Trophoblast cell (in vitro differentiated cells and primary cell): ENCODE measurements around the gene MAP1LC3B2.

ENCODE experiments used
- DNase-seq, 2 donors: peaks; one replicate each; pipeline ENCODE4 v3.0.0-alpha.2; 2016
- H2AFZ ChIP-seq: 2 replicates; pipeline ENCODE4 v1.6.1; 2013; ENCODE audit warnings: low read length, moderate library complexity, mild to moderate bottlenecking; ENCODE audit not compliant: insufficient read depth, poor library complexity
- H2AK5ac ChIP-seq: 2 replicates; pipeline ENCODE4 v1.6.1; 2013; ENCODE audit warnings: mild to moderate bottlenecking, low read length
- H2BK120ac ChIP-seq: 2 replicates; pipeline ENCODE4 v1.6.1; 2013; ENCODE audit warnings: low read length, mild to moderate bottlenecking, moderate library complexity; ENCODE audit not compliant: insufficient read depth, poor library complexity
- H2BK12ac ChIP-seq: 2 replicates; pipeline ENCODE4 v1.6.1; 2013; ENCODE audit warnings: mild to moderate bottlenecking, low read length, moderate library complexity
- H2BK5ac ChIP-seq: 2 replicates; pipeline ENCODE4 v1.6.1; 2013; ENCODE audit warnings: low read length, low read depth, moderate library complexity, mild to moderate bottlenecking; ENCODE audit not compliant: poor library complexity
- H3K14ac ChIP-seq: 2 replicates; pipeline ENCODE4 v1.6.1; 2013; ENCODE audit warnings: mild to moderate bottlenecking, low read length
- H3K18ac ChIP-seq: 2 replicates; pipeline ENCODE4 v1.6.1; 2013; ENCODE audit warnings: mild to moderate bottlenecking, low read length
- H3K23ac ChIP-seq: 2 replicates; pipeline ENCODE4 v1.6.1; 2013; ENCODE audit warnings: low read length
- H3K27ac ChIP-seq: 2 replicates; pipeline ENCODE4 v1.5.1; 2013; ENCODE audit warnings: low read depth, mild to moderate bottlenecking, inconsistent platforms, low read length, moderate library complexity
- H3K27me3 ChIP-seq: 2 replicates; pipeline ENCODE4 v1.6.1; 2013; ENCODE audit warnings: inconsistent platforms, mild to moderate bottlenecking, low read length, moderate library complexity; ENCODE audit not compliant: insufficient read depth
- H3K36me3 ChIP-seq, 2 experiments: 1 replicate in 1 of 2; 2 replicates in 1 of 2; pipeline ENCODE4 v1.6.1; 2013; ENCODE audit warnings: low read length in 2 of 2, mild to moderate bottlenecking in 2 of 2, moderate library complexity in 1 of 2; ENCODE audit not compliant: insufficient read depth in 2 of 2, control insufficient read depth in 1 of 2
- H3K4ac ChIP-seq: 2 replicates; pipeline ENCODE4 v1.6.1; 2013; ENCODE audit warnings: low read depth, mild to moderate bottlenecking, low read length, moderate library complexity
- H3K4me1 ChIP-seq, 2 experiments: 1 replicate in 1 of 2; 2 replicates in 1 of 2; pipeline ENCODE4 v1.6.1; 2013; ENCODE audit warnings: low read length in 2 of 2, mild to moderate bottlenecking in 2 of 2, moderate library complexity in 1 of 2; ENCODE audit not compliant: insufficient read depth in 2 of 2, control insufficient read depth in 1 of 2
- H3K4me2 ChIP-seq: 2 replicates; pipeline ENCODE4 v1.6.1; 2013; ENCODE audit warnings: inconsistent platforms, mild to moderate bottlenecking, low read length, moderate library complexity
- H3K4me3 ChIP-seq: 2 replicates; pipeline ENCODE4 v1.5.1; 2013; ENCODE audit warnings: mild to moderate bottlenecking, low read depth, low read length, inconsistent platforms
- H3K79me1 ChIP-seq: one replicate; pipeline ENCODE4 v1.6.1; 2013; ENCODE audit warnings: low read length
- H3K79me2 ChIP-seq: 2 replicates; pipeline ENCODE4 v1.6.1; 2013; ENCODE audit warnings: low read length, mild to moderate bottlenecking; ENCODE audit not compliant: control insufficient read depth, insufficient read depth, poor library complexity
- H3K9ac ChIP-seq: 2 replicates; pipeline ENCODE4 v1.6.1; 2013; ENCODE audit warnings: mild to moderate bottlenecking, low read length
- H3K9me3 ChIP-seq: 2 replicates; pipeline ENCODE4 v1.6.1; 2013; ENCODE audit warnings: low read depth, mild to moderate bottlenecking, control low read depth, inconsistent platforms, low read length; ENCODE audit not compliant: insufficient read depth
- H4K12ac ChIP-seq: 2 replicates; pipeline ENCODE4 v1.6.1; 2013; ENCODE audit warnings: low read depth, mild to moderate bottlenecking, low read length, moderate library complexity
- H4K8ac ChIP-seq: 2 replicates; pipeline ENCODE4 v1.6.1; 2013; ENCODE audit warnings: low read depth, mild to moderate bottlenecking, low read length, moderate library complexity
- H4K91ac ChIP-seq: one replicate; pipeline ENCODE4 v1.6.1; 2013; ENCODE audit warnings: low read depth, mild to moderate bottlenecking, low read length, moderate library complexity
- WGBS: extraction: QIAGEN DNeasy Blood & Tissue Kit; methylation state at CpG from one replicate; pipeline ENCODE4 v1.1.7; 2013; ENCODE audit warnings: missing lambda C conversion rate; ENCODE audit not compliant: insufficient read length, insufficient coverage; ENCODE audit errors: extremely low coverage; 5-methylcytosine and 5-hydroxymethylcytosine counted together

The MAP1LC3B2 gene

DNA sequence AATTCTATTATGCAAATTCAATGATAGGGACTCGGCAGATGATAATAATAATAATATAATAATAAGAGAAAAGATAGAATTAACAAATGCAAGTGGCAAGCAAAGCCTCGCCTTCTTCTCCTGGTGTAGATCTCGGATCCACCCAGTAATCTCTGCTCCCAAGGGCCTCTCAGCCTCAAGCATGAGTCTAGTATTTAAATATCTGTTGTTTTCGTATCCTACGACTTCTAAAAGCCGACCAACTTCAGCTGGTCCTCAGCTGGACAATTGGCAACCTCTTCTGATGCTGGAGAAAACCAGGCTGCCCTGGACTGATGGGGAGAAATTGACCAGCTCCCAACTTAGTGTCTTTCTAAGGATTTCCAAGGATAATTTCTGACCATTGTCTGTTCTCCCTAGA lies 14.0 kb upstream of the MAP1LC3B2 start:
- no peaks in the 10 kb centered on the region for H3K79me2 ChIP-seq
- H3K9ac ChIP-seq, result no peak overlapping the region
- no peak overlapping the region for H3K4ac ChIP-seq
- no peaks in the 10 kb centered on the region for H3K79me1 ChIP-seq
- no peaks in the 10 kb centered on the region for H3K9me3 ChIP-seq
- no peak overlapping the region for H2BK120ac ChIP-seq
- H3K23ac ChIP-seq, result no peak overlapping the region
- H4K12ac ChIP-seq, result no peak overlapping the region
- no peak overlapping the region for H3K18ac ChIP-seq
- no peak overlapping the region for H4K8ac ChIP-seq
- H3K4me2 ChIP-seq, result no peak overlapping the region
- no peak overlapping the region for H3K4me3 ChIP-seq
- no peak overlapping the region for H2AK5ac ChIP-seq
- no peaks in the 10 kb centered on the region for H3K36me3 ChIP-seq
- H2BK12ac ChIP-seq, result no peak overlapping the region
- no peak overlapping the region for H4K91ac ChIP-seq
- no CpG with 5 or more reads among the region's 6 CpGs for WGBS
- no peak overlapping the region for H3K27ac ChIP-seq
- H2AFZ ChIP-seq, result no peak overlapping the region
- DNase-seq, result no peak
- no peak overlapping the region for H2BK5ac ChIP-seq
- H3K14ac ChIP-seq, result no peak overlapping the region
- peaks cover 0 to under 1% of the 10 kb centered on the region in 2 experiments for H3K4me1 ChIP-seq
- no peaks in the 10 kb centered on the region for H3K27me3 ChIP-seq

DNA sequence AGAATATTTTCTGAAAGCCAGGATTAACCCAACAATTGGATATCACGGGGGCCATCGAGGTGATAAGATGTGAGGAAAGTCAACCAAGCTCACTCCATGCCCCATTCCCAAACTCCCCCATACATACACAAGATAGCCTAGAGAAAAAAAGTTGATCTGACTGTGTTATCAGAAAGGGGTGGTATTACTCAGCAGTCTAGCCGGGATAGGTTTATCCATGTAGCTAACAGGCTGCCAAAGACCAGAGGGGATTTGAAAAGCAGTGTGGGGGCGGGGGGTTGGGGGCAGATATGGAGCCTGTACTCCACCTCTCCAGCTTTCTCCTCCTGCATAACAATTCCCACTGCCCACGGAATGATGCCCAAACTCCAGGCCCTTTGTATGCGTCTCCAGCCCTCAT lies 13.2 kb upstream of the MAP1LC3B2 start:
- Histone ChIP-seq H3K4me2 (no peak overlapping the region), H2BK5ac (no peak overlapping the region), H3K9me3 (no peaks in the 10 kb centered on the region), H4K8ac (no peak overlapping the region), H3K79me1 (no peaks in the 10 kb centered on the region), H3K18ac (no peak overlapping the region), H3K4me3 (peak overlapping the region; percentile 18), H3K23ac (no peak overlapping the region), H2AFZ (no peak overlapping the region), H2BK120ac (no peak overlapping the region), H3K27me3 (no peaks in the 10 kb centered on the region), H3K27ac (no peak overlapping the region), H4K91ac (no peak overlapping the region), H3K79me2 (no peaks in the 10 kb centered on the region), H3K9ac (no peak overlapping the region), H4K12ac (no peak overlapping the region), H3K4me1 (no peaks in the 10 kb centered on the region), H3K36me3 (no peaks in the 10 kb centered on the region), H2AK5ac (no peak overlapping the region), H2BK12ac (no peak overlapping the region), H3K14ac (no peak overlapping the region), H3K4ac (no peak overlapping the region)
- WGBS, result no CpG with 5 or more reads among the region's 6 CpGs
- no peak for DNase-seq

DNA sequence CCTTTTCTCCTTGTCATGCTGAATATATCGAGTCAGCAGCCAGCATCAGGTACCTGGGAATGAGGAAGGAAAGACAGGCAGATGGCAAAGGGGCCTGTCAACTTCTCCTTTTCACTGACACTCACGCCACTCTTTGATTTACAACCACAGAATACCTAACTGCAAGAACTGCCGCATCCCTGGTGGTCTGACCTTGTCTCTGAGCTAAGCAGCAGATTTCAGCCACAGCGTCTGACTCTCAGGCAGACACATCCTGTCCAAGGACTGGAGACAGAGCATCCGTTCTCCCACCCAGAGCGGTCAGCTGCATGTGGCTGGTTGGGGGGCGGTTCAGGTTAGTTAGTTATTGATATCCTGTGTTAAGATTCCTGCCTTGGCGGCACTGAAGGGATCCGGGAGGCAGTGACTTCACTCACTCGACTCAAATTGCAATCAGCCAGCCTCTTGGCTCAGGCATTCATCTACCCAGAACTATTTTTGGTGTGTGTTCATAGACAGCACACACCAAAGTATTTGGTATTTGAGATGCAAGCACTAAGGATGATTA lies 11.2 kb upstream of the MAP1LC3B2 start:
- Histone ChIP-seq H3K4me2 (no peak overlapping the region), H3K18ac (no peak overlapping the region), H2AFZ (no peak overlapping the region), H2AK5ac (no peak overlapping the region), H4K12ac (no peak overlapping the region), H3K27ac (no peak overlapping the region), H3K23ac (no peak overlapping the region), H2BK120ac (no peak overlapping the region), H3K79me2 (no peaks in the 10 kb centered on the region), H3K4ac (no peak overlapping the region), H3K9ac (no peak overlapping the region), H3K36me3 (no peaks in the 10 kb centered on the region), H3K9me3 (no peaks in the 10 kb centered on the region), H3K27me3 (no peaks in the 10 kb centered on the region), H3K4me1 (no peaks in the 10 kb centered on the region), H3K14ac (no peak overlapping the region), H3K79me1 (no peaks in the 10 kb centered on the region), H3K4me3 (no peak overlapping the region), H2BK12ac (no peak overlapping the region), H2BK5ac (no peak overlapping the region), H4K8ac (no peak overlapping the region), H4K91ac (no peak overlapping the region)
- peak in 1 of 2 donors; percentile 29 for DNase-seq
- no CpG with 5 or more reads among the region's 10 CpGs for WGBS

- no peak overlapping the region for H2BK120ac ChIP-seq
- no peaks in the 10 kb centered on the region for H3K79me1 ChIP-seq
- DNase-seq, result no peak
- no peaks in the 10 kb centered on the region for H3K9me3 ChIP-seq
- H3K27ac ChIP-seq, result no peak overlapping the region
- H2BK5ac ChIP-seq, result no peak overlapping the region
- WGBS, result no CpG with 5 or more reads among the region's 10 CpGs
- no peaks in the 10 kb centered on the region for H3K4me1 ChIP-seq
- no peak overlapping the region for H3K14ac ChIP-seq
- no peak overlapping the region for H2AFZ ChIP-seq
- H2AK5ac ChIP-seq, result no peak overlapping the region
- no peak overlapping the region for H3K23ac ChIP-seq
- no peak overlapping the region for H3K9ac ChIP-seq
- no peak overlapping the region for H3K4ac ChIP-seq
- H3K36me3 ChIP-seq, result no peaks in the 10 kb centered on the region
- no peak overlapping the region for H4K8ac ChIP-seq
- H3K4me2 ChIP-seq, result no peak overlapping the region
- no peaks in the 10 kb centered on the region for H3K79me2 ChIP-seq
- H3K27me3 ChIP-seq, result no peaks in the 10 kb centered on the region
- no peak overlapping the region for H4K91ac ChIP-seq
- H3K18ac ChIP-seq, result no peak overlapping the region
- no peak overlapping the region for H2BK12ac ChIP-seq
- no peak overlapping the region for H4K12ac ChIP-seq
- no peak overlapping the region for H3K4me3 ChIP-seq
Observed at GRCh38 chr12:116549993-116550392, 9.2 kb upstream of the MAP1LC3B2 start.
